Stimulated activated CD4-positive, alpha-beta T cell treated with anti-CD3 and anti-CD28 coated beads, Interleukin-12 subunit alpha, Interleukin-12 subunit beta, amount 100 ng/mL, for 4 hours (primary cell): Measurements from ENCODE around the gene ALAS1.

Experiments
- DNase-seq: peaks from one replicate; pipeline ENCODE4 v3.0.0-alpha.2; 2020

ALAS1 gene

DNA sequence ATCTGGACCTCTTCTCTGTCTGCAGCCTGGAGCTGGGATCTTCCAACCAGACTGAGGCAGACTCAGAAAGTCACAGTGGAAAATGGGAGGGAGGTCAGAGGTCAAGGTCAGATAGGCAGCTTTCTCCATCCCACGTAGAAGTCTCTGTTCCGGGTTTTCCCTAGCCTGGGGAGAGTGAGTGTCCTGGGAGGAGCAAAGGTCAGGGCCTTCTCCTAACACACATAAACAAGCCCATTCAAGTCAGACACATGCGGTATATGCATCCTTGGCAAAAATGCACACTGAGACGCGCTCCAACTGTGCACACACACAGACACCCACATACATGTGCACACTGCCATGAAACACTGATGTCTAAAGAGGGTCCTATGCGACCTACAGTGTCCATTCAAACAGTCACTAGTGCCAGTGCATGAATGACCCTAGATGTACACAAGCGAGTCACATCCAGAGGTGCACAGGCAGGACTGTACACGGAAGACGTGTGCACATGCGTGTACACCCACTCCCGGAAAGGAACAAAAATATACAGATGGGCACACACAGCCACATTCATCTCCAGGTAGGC lies 40.3 kb downstream of the ALAS1 start:
- no peak for DNase-seq

DNA sequence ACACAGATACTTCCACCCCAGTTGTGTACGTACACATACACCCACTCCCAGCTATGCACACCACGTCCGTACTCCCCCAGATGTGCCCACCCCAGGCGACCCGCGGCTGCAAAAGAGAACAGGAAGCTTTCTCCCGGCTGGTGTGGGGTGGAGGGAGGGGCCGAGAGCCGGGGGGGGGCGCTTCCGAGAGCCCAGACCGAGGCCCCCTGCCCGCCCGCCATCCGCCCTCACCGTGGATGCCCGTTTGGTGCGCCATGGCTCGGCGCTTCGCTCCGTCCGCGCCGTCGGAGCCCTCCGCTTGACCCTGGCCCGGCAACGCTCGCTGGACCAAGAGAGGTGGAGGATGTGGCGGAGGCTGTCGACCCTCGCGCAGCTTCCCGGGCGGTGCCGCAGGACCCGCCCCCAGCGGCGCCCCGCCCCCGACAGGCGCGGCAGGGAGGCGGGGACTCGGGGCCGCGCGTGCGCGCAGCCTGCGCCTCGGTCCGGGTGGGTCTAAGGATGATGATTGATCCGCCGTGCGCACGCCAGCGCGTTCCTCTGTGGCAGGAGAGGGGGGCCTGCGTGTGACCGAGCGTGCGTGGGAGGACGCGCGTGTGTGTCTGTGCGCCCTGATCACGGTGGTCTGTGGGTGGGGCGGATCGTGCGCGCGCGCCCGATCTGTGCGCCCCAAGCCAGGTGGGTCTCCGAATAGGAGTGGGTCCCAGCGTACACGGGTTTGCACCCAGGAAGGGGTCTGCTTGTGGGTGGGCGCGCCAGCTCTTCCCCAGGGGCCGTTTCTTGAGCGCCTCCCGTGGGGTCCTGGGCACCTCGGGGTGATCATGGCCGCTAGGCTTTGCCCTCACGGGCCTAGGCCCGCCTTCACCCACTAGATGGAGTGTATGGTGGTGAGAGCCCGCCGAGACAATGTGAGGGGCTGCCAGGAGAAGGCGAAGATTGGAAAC lies 41.1 kb downstream of the ALAS1 start, which contains the start of gene TWF2:
TSS of gene TWF2 (minus strand) at position 398 of the 941 bp plus-strand sequence. CDS start at position 256, 142 bp downstream.
- DNase-seq, result peak; percentile 86

DNA sequence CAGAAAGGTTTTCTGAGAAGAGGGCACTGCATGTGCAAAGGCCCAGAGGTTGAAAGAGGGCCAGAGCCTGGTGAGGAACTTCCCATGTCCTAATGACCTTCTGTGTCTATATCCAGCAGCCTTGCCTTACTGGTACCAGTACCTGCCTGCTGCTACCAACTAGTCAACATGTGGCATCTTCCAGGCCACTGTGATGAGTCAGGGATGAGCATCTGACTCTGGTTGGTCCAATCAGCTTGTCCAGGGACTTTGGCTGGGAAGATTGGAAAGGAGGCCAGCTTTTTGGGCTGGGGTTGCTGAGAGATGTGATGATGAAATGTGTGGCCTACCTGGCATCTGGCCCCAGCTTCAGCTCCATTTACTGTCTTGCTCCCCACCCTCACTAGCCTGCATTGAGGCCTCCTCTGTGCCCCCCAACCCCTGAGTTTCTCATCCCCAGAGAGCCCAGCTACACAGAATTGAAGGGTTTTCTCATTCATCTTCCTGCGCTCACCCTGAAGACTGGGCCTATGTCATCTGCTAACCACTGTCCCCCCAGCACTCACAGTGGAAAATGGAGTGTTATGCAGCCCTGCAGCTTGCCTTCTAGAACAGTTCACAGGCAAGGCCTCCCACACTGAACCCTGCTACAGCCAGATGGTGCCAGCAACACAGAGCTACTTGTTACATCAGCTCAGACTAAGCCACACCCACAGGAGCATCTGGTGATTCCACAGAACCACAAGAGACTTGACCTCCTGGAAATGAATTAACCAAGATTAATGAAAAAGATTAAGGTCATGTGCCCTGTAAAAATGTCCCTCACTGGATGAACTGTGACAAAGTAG lies 42.3 kb downstream of the ALAS1 start:
- no peak for DNase-seq

DNA sequence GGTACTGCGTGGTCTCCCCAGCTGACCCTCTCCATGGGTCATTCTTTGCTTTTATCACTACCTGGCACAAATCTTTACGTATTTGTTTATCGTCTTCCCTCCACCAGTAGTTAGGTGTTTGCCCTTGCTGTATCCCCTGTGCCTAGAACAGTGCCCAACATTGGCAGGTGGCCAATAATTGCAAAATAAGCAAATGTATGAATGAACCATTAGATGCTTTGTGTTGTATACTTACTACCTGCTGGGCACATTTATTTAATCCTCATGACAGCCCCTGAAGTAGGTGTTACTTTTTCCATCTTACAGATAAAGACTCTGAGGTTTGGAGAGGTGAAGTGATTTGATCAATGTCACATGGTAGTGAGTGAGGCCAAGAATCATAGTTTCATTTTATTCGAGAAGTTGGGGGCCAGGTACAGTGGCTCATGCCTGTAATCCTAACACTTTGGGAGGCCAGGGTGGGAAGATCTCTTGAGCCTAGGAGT lies 43.0 kb downstream of the ALAS1 start:
- no peak for DNase-seq

DNA sequence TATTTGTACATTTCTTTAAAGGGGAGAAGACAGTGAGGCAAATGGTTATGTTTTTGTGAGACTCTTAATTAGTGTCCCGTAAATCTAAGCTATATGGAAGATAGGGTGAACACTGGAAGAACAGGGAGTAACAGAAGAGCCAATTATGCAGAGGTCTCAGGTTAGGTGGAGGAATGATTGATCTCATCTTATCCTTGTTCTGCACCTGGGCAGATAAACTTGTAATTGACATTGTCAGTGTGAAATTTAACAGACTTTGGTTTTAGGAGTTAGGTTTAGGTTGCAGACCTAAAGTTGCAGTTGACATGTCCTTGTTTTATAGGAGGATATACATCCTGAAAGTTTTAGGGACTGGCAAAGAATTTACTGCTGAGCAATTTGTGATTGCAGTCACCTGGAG lies 44.1 kb downstream of the ALAS1 start:
- DNase-seq, result no peak

DNA sequence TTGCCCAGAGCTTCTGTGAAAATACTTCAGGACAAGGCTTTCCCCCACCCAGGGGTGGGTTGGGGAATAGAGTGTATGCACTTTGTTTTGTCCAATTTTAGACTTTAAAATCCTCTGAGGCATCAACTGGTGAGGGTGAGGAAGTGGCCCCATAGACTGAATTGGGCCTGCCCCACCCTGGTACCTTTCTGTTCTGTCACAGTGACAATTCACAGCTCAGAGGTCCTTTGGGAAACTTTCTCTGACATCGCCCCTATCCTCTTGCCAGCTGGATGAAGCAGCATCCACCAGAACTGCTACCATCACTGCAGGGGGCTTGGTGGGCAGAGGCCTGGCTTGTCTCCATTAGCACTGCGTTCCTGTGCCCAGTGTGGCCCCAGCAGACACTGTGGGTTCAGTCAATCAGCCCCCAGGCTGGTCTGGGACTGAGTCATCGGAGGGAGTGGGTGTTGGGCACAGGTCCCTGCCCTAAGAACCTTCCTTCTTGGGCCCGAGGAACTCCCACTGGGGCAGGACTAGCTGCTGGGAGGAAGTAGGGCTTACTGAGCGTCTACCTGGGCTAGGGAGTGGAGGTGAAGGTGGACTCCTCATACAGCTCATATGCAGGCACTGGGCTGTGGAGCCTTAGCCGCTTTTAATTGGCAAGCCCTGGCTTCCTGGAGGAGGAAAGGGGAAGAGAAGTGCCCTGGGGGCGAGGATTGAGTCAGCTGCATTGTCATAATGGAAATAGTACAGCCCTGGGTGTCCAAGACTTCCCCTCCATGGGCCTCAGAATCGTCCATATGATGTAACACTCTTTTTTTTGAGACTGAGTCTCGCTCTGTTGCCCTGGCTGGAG lies 46.0 kb downstream of the ALAS1 start:
- no peak for DNase-seq

DNA sequence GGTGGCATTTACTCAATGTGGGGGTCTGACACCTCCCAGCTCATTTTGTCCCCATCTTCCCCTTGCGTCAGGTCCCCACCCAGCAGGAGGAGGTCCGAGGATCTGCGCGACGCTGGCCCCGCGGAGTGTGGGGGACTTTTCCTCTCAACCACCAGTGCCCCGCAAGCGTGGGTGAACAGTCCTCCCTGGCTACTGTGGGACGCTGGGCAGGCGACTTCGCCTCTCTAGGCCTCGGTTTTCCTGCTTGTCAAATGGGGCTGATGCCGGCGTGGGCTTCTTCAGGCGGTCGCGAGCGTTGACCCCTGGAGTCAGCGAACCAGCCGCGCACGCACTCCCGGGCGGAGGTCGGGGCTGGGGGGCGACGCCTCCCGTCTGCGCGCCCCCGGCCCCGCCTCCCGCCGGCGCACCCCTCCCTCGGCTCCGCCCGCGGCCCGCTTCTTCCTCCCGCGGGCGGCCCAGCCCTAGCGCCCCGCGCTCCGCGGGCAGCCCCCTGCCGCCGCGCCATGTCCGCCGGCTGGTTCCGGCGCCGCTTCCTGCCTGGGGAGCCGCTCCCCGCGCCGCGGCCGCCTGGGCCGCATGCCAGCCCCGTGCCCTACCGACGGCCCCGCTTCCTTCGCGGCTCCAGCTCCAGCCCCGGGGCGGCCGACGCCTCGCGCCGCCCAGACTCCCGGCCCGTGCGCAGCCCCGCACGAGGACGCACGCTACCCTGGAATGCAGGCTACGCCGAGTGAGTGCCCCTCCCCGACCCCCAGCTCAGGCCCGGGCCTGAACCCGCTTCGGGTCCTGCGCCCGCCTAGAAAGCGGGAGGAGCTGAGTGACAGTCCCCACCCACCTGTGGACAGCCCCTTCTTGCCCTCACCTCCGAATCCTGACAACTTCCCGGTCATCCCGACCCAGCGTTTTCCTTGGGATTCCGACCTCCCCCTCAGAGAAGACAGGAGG lies 47.6 kb downstream of the ALAS1 start, which contains the start of gene PPM1M:
TSS of gene PPM1M (plus strand) at position 438 of the 942 bp plus-strand sequence. CDS start at position 504, 66 bp downstream.
- peak; percentile 50 for DNase-seq

DNA sequence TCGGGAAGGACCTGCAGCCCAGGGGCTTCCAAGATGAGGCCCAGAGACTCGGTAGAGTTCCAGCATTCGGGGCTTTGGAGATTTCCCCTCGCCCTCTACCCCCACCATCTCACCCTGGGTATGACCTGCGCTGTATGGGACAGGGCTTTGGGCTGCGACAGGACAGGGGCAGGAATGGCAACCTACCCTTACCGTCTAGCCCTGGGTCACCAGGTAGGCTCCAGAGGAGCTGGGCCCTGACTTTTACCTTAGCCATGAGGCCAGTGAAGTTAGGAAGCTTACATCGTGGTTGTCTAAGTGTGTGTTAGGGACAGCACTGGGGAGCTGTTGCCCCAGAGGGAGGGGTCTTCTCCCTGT lies 48.3 kb downstream of the ALAS1 start:
- no peak for DNase-seq

DNA sequence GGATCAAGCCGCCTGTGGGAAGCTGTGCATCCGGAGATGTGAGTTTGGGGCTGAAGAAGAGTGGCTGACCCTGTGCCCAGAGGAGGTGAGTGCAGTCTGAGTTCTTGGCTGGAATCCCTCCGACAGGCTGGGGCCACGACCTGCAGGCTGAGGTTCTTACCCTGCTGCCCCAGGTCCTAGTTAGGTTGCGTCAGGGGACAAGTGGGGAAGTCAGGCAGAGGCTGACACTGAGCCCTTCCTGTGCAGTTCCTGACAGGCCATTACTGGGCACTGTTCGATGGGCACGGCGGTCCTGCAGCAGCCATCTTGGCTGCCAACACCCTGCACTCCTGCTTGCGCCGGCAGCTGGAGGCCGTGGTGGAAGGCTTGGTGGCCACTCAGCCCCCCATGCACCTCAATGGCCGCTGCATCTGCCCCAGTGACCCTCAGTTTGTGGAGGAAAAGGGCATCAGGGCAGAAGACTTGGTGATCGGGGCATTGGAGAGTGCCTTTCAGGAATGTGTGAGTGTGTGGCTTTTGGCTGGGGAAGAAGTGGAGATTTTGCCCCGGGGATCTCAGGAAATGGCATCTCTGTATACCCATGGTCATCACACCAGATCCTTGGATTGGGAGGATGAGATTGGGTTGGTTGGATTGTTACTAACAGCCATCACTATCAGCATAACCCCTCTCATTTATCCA lies 48.9 kb downstream of the ALAS1 start:
- no peak for DNase-seq

DNA sequence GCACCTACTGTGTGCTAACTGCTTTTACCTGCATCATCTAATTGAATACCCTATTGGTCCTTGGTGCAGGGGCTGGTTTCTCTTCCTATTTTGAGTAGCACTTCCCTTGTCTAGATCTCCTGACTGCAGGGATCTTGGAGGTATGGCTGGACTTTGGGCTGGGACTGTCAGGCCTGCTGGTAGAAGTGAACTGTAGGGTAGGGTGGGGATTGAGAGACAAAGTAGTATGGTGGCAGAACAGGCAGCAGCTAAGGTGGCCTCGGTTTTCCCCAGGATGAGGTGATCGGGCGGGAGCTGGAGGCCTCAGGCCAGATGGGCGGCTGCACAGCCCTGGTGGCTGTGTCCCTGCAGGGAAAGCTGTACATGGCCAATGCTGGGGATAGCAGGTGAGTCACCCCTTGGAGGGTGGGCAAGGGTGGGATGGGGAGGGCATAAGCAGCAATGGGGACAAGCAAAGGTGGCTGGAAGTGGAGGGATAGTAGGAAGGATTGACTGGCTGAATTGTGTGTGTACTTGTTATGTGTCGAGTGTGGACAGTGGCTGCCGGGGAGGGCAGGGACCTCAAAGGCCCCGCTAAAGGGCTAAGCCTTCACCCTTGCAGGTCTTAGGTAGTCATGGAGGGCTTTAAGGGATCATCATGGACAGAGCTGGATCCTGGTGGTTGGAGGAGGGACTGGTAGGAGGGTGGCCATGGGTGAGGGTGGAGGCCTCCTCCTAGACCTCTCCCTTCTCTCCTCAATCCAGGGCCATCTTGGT lies 49.6 kb downstream of the ALAS1 start:
- no peak for DNase-seq

DNA sequence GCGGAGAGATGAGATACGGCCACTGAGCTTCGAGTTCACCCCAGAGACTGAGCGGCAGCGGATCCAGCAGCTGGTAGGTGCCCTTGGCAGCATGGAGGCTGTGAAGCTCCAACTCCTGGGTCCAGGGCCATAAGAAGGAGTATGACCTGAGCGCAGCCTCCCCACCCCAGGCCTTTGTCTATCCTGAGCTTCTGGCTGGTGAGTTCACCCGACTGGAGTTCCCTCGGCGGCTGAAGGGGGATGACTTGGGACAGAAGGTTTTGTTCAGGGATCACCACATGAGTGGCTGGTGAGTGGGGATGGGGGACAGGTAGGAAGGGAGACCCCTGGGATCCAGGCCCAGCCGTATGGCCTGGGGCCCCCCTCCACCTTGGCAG lies 50.2 kb downstream of the ALAS1 start:
- DNase-seq, result no peak

DNA sequence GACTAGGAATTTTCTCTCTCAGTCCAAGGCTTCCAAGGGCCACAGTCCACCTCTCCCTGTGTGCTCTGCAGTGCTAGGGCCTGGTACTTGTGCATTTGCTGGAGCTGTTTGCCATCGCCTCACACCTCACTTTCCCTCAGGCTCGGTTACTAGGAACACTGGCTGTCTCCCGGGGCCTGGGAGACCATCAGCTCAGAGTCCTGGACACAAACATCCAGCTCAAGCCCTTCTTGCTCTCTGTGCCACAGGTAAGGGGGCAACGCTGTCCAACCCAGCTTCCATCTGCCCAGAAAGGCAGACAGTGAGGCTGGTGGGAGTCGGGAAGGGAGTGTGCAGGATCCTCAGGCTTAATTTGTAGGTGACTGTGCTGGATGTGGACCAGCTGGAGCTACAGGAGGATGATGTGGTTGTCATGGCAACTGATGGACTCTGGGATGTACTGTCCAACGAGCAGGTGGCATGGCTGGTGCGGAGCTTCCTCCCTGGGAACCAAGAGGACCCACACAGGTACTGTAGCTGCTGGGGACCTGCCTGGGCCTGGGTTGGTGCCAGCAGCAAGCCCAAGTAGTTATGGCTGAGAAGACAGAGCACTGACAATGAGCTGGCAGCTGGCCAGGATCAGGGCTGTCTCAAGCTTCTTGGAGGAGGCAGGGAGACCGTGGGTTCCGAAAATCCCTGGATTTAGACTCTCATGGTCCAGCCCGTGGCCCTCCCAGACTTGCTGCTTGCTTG lies 51.0 kb downstream of the ALAS1 start:
- no peak for DNase-seq

DNA sequence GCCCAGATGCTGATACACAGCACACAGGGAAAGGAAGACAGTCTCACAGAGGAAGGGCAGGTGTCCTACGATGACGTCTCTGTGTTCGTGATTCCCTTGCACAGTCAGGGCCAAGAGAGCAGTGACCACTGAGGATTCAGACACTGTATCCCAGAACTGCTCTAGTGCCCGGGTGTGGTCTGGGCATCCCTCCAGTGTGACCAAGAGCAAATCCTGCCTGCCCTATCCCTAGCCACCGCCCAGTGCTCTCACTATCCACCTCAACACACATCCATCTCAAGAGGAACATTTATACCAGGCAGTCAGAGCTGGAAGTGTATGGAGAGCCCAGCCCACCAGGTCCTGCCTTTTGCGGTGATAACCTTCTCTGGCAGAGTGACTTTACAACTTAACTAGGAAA lies 51.7 kb downstream of the ALAS1 start:
- no peak for DNase-seq

DNA sequence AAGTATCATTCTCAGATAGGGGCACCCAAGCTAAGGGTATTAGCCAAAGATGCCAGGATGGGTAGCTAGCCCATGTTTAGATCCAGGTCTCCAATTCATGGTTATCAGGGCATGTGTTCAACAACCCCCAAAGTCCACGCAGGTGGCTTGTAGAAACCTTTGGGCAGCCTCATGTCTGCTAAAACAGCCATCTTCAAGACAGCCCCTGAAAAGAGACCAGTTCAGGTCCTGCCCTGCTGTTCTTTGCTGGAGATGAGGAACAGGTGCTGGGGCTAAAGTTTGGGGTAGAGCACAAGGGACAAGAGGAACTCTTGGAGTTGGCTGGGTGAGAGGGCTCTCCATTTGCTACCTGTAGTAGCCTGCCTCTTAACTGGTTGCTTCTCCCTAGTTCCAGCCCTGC lies 52.2 kb downstream of the ALAS1 start:
- no peak for DNase-seq

DNA sequence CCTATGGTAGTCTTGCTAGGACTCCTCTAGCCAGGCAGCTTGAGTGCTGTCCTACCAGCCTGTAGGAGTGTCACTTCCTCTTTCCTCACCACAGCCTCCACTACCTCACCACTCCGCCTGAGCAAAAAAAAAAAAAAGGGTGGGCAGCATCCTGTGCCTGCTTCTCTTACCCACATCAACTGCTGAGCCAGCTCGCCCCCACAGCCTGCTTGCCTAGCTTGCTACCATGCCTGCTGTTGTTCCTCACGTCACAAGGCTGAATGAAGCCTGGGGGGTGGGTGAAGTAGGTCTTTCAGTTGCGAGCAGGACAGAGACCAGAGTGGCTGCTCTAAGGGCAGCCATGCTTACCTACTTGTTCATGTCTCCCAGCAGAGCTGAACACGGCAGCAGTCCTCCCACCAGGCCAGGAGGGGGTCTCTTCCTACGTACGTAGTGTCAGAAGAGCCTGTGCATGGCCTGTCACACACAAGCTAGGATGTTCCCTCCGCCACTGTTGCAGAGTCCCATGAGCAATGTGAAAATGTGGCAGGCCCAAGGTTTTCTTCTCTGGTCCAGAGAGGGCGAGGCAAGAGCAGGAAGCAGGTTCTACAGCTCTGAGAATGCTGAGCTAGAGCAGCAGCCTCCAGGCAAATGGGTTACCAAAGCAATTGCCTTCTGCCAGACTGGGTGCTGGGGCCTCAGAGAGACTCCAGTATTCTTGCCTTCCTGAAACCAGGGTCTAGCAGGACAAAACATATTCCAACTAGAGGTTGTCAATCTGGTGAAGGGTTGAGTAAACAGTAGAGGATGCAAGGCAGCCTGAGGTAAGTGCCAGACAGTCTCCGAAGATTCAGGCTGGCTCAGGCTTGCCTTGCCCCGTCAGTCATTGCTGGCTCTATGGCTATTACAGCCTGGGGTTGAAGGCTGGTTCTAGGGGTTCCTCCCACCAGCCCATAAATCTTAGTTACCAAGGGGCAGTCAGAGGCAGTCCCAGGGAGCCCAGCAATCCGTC lies 55.6 kb downstream of the ALAS1 start:
- DNase-seq, result peak; percentile 71

DNA sequence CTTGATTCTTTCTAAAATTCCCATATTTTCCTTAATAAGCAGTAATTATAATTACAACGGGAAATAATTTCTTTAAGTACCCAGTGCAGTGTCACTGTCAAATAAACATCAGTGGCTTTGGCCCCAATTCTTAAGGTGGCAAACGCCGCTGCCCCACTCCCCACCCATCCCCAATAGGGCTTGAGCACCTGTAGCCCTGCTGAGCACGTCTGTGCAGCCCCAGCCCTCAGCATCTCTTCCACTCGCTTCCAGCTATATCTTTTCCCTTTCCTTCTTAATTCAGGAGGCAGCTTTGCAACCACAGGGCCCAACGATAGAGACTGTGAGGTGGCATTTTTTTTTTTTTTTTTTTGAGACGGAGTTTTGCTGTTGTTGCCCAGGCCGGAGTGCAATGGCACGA lies 56.6 kb downstream of the ALAS1 start:
- no peak for DNase-seq

DNA sequence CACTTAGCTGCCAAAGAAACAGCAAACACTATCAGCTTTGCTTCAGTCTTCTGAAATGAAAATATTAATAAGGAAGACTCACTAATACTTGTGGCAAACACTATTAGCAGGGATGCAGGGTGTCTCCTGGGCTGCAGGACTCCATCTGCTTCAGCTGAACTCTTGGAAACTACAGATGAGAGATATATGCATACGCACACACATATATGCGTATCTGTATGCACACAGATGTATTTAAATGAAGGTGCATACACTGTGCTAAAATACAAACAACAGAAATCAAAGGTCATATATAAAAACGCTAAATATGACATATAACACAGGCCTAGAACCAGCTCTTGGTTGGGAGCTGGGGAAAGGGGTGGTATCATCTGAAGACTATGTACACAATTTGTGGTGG lies 58.2 kb downstream of the ALAS1 start:
- DNase-seq, result no peak

DNA sequence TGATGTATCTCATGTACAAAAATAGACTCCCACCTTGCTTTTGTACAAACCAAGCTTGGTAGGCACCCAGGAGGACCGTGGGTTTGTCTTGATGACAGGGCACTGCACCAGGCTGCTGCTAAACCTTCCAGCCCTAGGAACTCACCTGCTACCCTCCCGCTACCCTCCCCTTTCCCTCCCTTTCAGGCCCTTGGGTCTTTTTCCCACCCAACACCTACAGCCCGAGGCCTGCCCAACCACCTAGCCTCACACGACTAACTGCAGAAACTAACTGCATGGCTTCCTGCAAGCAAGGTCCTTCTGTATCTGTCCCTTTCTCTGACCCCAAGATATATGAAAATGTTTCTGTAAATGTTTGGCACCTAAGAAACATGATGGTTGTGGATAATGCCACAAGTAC lies 58.7 kb downstream of the ALAS1 start:
- no peak for DNase-seq
